ENCODE data around the gene CHD6.

Gene CHD6

GRCh38 chr20:41505184-41505583 is 113.0 kb downstream of the CHD6 start:
- DNase-seq: no peak

GRCh38 chr20:41501376-41501775 is 116.8 kb downstream of the CHD6 start:
- DNase-seq: no peak

GRCh38 chr20:41499961-41500725 is 118.0 kb downstream of the CHD6 start:
- peak; percentile 40 for DNase-seq

GRCh38 chr20:41499064-41499463 is 119.1 kb downstream of the CHD6 start:
- no peak for DNase-seq

GRCh38 chr20:41497186-41497895 is 120.8 kb downstream of the CHD6 start:
- no peak for DNase-seq

- no peak for DNase-seq
These were observed 123.7 kb downstream of the CHD6 start for GRCh38 chr20:41494451-41494850.

- DNase-seq: peak; percentile 62
These were observed 134.6 kb downstream of the CHD6 start for GRCh38 chr20:41483553-41483930.

- peak; percentile 97 for DNase-seq
These were observed 135.3 kb downstream of the CHD6 start for GRCh38 chr20:41482647-41483552.

GRCh38 chr20:41480054-41480770 is 138.0 kb downstream of the CHD6 start:
- peak; percentile 8 for DNase-seq

GRCh38 chr20:41479113-41479512 is 139.1 kb downstream of the CHD6 start:
- DNase-seq: no peak

GRCh38 chr20:41478026-41478425 is 140.2 kb downstream of the CHD6 start:
- no peak for DNase-seq

GRCh38 chr20:41476446-41476845 is 141.7 kb downstream of the CHD6 start:
- DNase-seq: no peak

GRCh38 chr20:41476013-41476441 is 142.2 kb downstream of the CHD6 start:
- DNase-seq: peak; percentile 27

- no peak for DNase-seq
These were observed 142.7 kb downstream of the CHD6 start for GRCh38 chr20:41475503-41475902.

GRCh38 chr20:41470362-41471095 is 147.6 kb downstream of the CHD6 start:
- DNase-seq: no peak

GRCh38 chr20:41469868-41470267 is 148.3 kb downstream of the CHD6 start:
- DNase-seq: no peak

- DNase-seq: no peak
These were observed 149.1 kb downstream of the CHD6 start for GRCh38 chr20:41468994-41469600.

GRCh38 chr20:41467690-41468089 is 150.5 kb downstream of the CHD6 start:
- no peak for DNase-seq

- no peak for DNase-seq
These were observed 151.0 kb downstream of the CHD6 start for GRCh38 chr20:41467220-41467619.

- DNase-seq: no peak
These were observed 154.6 kb downstream of the CHD6 start for GRCh38 chr20:41463567-41463966.
